NK-92 treated with Interleukin-12 subunit alpha and Interleukin-12 subunit beta, amount 100 ng/mL, for 24 hours (cell line): ENCODE data around the gene MGAT5.

Experiments used
- DNase-seq: peaks from one replicate; lab custom pipeline; 2025; lab: John Stamatoyannopoulos, UW

MGAT5 gene

DNA sequence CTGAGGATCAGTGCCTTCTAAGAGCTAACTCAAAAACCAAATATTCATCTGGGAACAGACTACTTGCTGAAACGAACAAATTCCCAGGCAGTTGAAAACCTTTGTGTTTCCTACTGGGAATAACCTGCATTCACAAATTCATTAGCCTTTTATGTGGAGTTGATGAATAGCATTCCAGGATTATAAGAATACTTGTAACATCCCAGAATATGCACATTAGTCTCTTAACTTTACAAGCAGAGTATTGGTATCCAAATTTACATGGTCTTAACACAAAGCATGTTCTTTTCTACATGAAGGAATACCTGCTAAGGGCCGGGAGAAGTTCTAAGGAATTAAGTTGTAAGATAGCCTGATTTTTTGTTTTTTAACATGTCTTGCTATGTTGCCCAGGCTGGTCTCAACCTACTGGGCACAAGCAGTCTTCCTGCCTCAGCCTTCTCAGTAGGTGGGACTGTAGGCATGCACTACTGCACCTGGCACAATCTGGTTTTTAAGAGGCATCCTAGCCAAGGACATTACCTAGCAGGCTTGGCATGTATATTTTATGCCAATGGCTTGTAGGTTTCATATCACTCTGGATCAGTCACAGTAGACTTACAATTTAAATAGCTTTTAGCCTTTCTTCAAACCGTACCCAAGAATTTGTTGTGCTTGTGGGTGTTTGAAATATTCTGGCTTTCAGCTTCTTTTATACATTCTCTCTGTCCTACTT, 50.7 kb downstream of the MGAT5 start:
- no peak for DNase-seq

DNA sequence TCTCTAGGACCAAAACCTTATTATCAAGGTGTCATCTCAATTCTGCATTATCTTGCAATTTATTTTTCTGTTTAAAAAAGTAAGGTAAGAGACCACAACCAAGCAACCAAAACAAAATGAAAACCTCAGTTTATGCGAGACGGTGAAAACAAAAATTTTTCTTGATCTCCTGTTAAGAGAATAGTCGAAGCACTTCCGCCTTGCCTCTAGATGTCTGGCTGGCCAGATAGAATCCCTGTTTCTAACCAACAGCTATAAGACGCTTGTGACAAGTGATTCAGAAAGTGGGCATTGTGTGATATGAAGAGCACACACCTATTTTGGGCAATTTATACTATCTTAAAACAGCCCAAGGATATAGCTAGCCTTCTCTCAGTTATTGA, 51.2 kb downstream of the MGAT5 start:
- no peak for DNase-seq

DNA sequence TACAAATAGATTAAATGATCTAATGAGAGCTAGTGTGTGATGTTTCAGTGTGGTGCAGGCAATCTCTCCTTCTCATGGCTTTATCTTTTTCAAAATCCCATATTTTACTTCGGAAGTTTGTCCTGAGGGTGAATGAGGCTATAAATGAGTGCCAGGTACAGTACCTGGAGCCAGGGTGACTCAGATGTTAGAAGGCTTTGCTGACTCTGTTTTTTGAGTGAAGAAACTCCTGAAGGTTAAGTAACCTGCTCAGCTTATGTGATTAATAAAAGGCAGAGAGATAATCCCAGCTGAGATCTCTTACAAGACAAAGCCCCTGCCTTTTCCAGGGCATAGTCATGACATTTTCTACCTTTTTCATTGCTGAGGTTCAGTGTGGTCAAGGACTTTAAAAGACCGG, 52.6 kb downstream of the MGAT5 start:
- DNase-seq: no peak

DNA sequence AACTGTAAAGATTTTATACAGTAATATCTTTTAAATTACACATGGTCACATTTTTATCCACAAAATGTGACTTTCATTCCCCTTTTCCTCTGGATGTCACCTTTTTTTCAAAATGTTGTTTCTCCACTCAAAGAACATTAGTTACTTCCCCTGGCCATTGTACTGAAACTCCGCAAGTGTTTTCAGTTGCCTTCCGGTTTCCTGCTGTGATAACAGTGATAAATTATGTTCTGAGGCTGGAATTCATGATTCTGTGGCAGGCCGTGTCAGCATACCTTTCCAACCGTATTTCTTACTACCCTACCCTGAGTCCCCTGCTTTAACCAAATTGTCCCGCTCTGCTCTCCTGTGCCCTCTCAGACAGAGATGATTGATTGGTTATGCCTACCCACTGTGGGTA, 53.5 kb downstream of the MGAT5 start:
- no peak for DNase-seq

GRCh38 chr2:134308474-134309385, 54.9 kb downstream of the MGAT5 start:
- DNase-seq: no peak

- DNase-seq: no peak
These were observed 56.5 kb downstream of the MGAT5 start for GRCh38 chr2:134310107-134311079.

DNA sequence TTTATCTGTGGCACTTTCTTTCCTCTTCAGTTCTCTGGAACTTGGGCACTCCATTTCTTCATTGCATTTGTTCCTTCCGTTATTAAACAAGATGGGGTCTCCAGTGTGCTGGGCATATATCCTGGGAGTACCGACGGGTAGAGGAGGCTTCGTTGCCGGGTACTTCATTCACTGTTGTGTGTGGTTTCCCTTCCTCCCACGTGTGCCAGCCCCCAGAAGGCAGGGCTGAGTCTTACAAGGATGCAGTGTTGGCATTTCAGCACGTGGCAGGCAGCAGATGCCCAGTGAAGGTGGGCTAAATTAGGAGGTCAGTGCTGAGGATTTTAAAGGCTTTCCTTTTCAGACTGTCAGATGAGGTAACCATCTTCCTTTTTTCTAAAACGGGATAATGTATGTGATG, 58.6 kb downstream of the MGAT5 start:
- no peak for DNase-seq

- no peak for DNase-seq
These were observed 60.3 kb downstream of the MGAT5 start for GRCh38 chr2:134314202-134314601.

GRCh38 chr2:134314681-134315368, 61.0 kb downstream of the MGAT5 start:
- no peak for DNase-seq

DNA sequence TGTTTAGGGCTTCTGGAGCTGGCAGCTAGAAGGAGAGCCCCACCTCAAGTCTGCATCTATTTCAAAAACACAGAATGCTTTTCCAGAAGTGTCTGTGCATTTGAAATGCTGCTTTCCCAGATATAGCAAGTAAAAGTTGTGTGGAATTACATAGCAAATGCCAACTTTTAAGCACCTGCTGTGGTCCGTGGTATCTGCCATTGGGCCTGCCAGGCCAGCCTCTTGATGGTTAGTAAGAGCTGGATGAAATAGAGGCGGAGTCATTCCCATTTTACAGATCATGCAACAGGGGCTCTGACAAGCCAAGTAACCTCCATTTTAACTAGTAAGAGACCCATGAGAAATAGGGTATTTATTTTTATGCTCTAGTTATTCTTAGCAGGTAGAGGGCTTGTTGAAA, 61.6 kb downstream of the MGAT5 start:
- no peak for DNase-seq

DNA sequence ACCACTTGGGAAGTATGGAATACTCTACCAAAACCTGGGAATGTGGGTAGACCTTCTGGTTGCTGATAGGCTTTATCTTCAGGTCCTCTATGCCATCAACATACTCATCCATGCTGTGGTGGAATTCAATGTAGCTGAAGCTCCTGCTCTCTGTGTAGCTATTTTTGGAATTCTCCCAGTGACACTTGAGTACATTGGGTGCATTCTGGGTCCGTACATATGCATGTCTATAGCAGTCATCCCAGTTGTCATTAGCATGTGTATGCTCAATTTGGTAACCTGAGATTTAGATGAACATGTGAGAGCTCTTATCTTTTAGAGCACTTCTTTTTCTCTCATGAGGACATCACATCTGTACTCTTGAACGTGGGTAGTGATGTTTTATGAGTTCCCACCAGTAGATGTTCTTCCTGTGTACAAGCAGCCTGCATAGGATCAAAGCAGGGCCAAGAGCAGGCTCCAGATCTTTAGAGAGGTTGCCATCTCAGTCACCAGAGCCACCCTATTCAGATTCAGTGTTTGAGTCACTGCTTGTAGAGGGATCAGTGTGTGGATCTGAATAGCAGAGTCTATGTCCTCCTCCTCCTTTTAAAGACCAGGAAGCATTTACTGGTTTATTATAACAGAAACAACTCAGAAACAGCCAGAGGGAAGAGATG, 65.9 kb downstream of the MGAT5 start:
- DNase-seq: no peak

DNA sequence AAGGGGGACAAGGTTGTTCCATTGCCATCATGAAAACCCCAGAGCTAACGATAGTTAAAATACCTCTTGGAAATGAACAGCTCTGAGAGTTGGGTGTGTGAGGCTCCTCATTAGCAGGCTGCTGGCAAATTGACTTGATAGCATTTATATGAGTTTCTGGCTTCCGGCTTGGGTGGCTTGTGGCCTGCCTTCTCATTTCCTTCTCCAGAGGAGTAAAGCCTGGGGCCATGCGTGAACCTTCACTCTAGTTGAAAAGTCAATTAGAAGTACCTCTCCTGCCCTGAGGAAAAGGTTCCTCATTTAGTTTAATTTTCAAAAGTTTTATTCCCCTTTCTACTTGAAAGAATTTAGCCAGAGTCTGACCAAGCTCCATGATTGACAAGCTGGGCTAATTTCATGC, 67.1 kb downstream of the MGAT5 start:
- DNase-seq: no peak

DNA sequence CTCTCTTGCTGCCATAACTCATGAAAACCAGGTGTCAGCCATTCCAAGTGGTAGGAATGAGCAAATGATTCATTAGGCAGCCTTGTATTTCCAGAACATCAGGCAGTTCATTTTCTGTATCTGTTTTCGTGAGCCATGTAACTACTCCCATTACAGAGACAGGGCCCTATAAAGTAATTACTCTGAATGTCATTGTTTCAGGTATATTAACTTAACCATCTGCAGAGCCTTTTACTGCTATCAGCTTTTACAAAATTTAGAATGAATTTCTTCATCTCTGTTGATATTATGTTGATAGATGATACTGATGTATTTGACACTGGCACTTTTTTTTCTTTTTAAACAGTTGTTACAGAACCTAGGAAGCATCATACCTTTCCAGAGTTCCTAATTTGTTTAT, 69.9 kb downstream of the MGAT5 start:
- DNase-seq: no peak

GRCh38 chr2:134324430-134324829, 70.6 kb downstream of the MGAT5 start:
- DNase-seq: no peak

DNA sequence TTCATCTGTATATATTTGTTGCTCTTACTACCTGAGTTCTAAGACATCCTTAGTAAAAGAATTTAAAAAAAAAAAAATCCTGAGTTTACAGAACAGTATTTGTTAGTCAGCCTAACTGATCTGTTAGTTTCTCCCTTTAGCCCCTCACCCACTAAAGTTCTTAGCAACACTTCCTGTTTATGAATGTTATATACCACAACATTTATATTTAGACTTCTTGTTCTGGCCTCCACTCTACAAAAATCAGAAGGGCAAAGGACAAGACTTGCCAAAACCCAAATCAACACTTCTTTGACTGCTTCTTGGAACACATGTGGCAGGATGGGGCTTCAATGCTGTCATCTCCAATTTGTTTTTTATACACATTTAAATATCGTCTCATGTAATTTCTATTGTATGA, 71.1 kb downstream of the MGAT5 start:
- DNase-seq: no peak

DNA sequence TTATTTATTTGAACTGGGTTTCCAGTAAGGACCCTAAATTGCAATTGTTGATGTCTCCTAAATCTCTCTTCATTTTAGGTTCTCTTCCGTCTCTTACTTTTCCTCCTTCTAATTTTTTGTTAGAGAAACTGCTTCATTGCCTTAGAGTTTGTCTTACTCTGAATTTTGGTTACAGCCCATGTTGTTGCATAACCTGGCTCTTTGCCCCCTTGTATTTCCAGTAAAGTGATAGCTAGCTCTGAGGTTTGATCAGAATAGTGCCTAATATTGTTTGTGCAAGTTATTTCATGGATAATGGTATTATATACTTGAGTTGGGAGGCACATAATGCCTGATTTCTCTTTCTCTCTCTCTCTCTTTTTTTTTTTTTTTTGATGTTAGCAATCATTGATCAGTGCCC, 71.8 kb downstream of the MGAT5 start:
- DNase-seq: no peak

- DNase-seq: no peak
These were observed 73.5 kb downstream of the MGAT5 start for GRCh38 chr2:134327367-134327766.

GRCh38 chr2:134331081-134331480, 77.2 kb downstream of the MGAT5 start:
- DNase-seq: no peak

GRCh38 chr2:134333646-134334189, 79.8 kb downstream of the MGAT5 start:
- DNase-seq: no peak

DNA sequence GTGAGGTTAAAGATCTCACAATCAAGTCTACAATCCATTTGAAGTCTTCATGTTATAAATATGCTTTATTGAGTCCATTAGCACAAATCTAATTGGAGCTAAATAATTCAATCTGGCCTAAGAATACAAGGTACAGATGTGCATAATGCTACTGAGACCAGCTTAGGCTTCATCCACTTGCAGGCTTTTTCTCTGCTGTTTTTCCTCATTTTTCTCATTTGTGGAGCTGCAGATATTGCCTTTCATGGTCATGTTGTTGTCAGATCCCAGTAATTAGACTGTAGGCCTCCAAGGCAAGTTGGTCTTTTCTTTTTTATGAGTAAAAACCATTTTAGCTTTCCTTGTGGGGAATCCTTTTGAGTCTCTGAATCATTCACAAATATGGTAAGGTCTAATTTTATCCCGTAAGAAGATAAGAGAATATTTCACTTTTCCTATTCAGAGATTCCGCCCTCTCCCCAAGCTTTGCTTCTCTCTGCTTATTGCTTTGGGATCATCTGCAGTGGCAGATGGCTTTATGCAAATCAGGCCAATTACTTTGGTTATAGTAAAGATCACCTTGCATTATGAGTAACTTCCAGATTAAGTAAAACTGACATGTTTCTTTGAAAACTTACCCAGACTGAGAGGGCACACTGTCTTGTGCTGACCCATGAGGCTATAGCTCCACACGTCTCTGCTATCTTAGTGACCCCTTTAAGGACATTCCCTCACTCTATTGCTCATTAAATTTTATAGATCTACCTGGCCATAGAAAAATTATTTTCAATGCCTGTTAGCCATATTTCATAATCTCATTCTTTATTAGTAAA, 80.9 kb downstream of the MGAT5 start:
- no peak for DNase-seq
